Brain microvascular endothelial cell (primary cell): ENCODE results near the gene MCU.

Source experiments
- DNase-seq: peaks from one replicate; pipeline ENCODE4 v3.0.0-alpha.2; 2020
- H3K27ac ChIP-seq: fragments of 250-450 bp; sonication (Bioruptor Pico); 2 replicates; pipeline ENCODE4 v1.5.1; 2020; ENCODE audit warnings: mild to moderate bottlenecking, moderate library complexity
- H3K27me3 ChIP-seq: fragments of 250-450 bp; sonication (Bioruptor Pico); replicated peaks from 2 replicates; pipeline ENCODE4 v1.5.1; 2020; ENCODE audit warnings: mild to moderate bottlenecking
- H3K36me3 ChIP-seq: fragments of 250-450 bp; sonication (Bioruptor Pico); replicated peaks from 2 replicates; pipeline ENCODE4 v1.5.1; 2020; ENCODE audit warnings: mild to moderate bottlenecking
- H3K4me3 ChIP-seq: 2 replicates; pipeline ENCODE4 v1.5.1; 2011; ENCODE audit warnings: low read depth, mild to moderate bottlenecking, control low read depth, low read length, moderate library complexity
- CTCF ChIP-seq: IDR thresholded peaks from 2 replicates; pipeline ENCODE4 v1.5.1; 2011; ENCODE audit warnings: low read depth, mild to moderate bottlenecking, moderate library complexity, low read length, control low read depth, inconsistent platforms; ENCODE audit errors: missing control alignments
- in situ Hi-C: cut with HindIII; loops from 2 replicates; pipeline ENCODE4 v1.10.0; 2017; ENCODE audit warnings: low sequenced_read_pairs, low pct_ligation_motif_present

MCU gene

GRCh38 chr10:72808001-72808400 lies 116.1 kb downstream of the MCU start:
- Histone ChIP-seq H3K27ac (no peak overlapping the region), H3K4me3 (no peak overlapping the region), H3K27me3 (no peaks in the 10 kb centered on the region), H3K36me3 (no peaks in the 10 kb centered on the region)
- no peak for TF ChIP-seq CTCF
- DNase-seq: no peak
- in situ Hi-C loops: no loop called here

GRCh38 chr10:72809006-72809405 lies 117.1 kb downstream of the MCU start:
- H3K4me3 ChIP-seq: no peak overlapping the region
- DNase-seq: no peak
- no peak for TF ChIP-seq CTCF
- H3K27me3 ChIP-seq: no peaks in the 10 kb centered on the region
- no peak overlapping the region for H3K27ac ChIP-seq
- in situ Hi-C loops: no loop called here
- H3K36me3 ChIP-seq: no peaks in the 10 kb centered on the region

DNA sequence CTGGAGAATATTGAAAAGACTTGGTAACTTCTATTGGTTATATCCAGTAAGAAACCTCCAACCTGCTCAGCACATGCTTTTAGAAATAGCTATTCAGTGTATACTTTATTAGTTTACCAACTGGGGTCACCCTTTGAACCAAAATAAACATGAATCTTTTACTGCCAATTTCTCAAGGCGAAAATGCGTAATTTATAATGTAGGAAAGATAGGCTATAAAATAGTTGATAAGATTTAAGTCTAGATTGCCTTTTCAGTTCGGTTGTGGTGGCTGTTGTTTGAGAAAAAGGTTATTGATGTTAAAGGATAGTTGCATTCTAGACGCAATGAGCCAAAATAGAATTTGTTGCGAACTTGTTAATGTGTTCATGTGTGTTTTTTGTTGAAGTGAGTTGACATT lies 119.0 kb downstream of the MCU start:
- Histone ChIP-seq H3K4me3 (no peak overlapping the region), H3K27ac (no peak overlapping the region), H3K36me3 (no peaks in the 10 kb centered on the region), H3K27me3 (no peaks in the 10 kb centered on the region)
- in situ Hi-C loops: no loop called here
- DNase-seq: no peak
- TF ChIP-seq CTCF: no peak

DNA sequence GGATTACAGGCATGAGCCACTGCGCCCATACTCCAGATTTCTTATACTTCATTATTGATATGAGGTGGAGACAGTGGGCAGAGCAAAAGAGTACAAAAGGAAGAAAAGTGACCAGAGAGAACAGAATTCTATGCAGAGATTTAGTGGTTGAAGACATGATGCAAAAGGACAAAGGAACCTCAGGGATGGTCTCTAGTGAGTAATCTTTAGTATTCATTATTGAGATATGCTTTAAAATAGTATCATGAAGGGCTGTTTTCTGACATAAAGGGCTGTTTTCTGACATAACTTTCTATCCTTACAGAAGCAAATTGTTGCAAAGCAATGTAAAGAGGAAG lies 120.4 kb downstream of the MCU start:
- no peak for TF ChIP-seq CTCF
- no peaks in the 10 kb centered on the region for H3K27me3 ChIP-seq
- H3K27ac ChIP-seq: peak overlapping the region; percentile 25
- no peaks in the 10 kb centered on the region for H3K36me3 ChIP-seq
- DNase-seq: no peak
- in situ Hi-C loops: no loop called here
- no peak overlapping the region for H3K4me3 ChIP-seq

GRCh38 chr10:72812753-72813430 lies 120.9 kb downstream of the MCU start:
- Histone ChIP-seq H3K27ac (peak overlapping the region; percentile 25), H3K4me3 (no peak overlapping the region), H3K27me3 (no peaks in the 10 kb centered on the region), H3K36me3 (no peaks in the 10 kb centered on the region)
- TF ChIP-seq CTCF: no peak
- DNase-seq: peak; percentile 49
- in situ Hi-C loops: no loop called here
